Naive thymus-derived CD4-positive, alpha-beta T cell (primary cell): ENCODE data around the gene NBR1. TPM values are rescaled to one million over a fixed set of nuclear protein-coding genes. Genes with fewer than 3 reads are reported as not detected.
A peak's percentile ranks its signal among the peaks of the same experiment; 100 is the strongest.

ENCODE experiments used
- ATAC-seq: fragments of 150-1000 bp; cut with Tn5 transposase; 2 replicates; pipeline ENCODE4 v1.10.0; 2021; ENCODE audit warnings: mild to moderate bottlenecking, moderate library complexity
- CTCF ChIA-PET: fragments of 350-600 bp; sonication (Branson Sonifier 250); formaldehyde crosslinking; loops from one replicate; lab custom pipeline; 2021; ENCODE audit warnings: antibody characterized with exemption; lab: Charles Lee
- POLR2A ChIA-PET: fragments of 350-600 bp; sonication (Branson Sonifier 250); formaldehyde crosslinking; loops from one replicate; lab custom pipeline; 2021; ENCODE audit warnings: antibody characterized with exemption, inconsistent platforms; lab: Charles Lee
- DNase-seq, 9 donors: peaks; one replicate each; pipeline versions ENCODE4 v3.0.0 to v3.0.0-alpha.2; 2020 to 2022; ENCODE audit warnings: mixed read lengths in 1 of 9
- H3K27ac ChIP-seq: one replicate; pipeline ENCODE4 v1.7.0; 2013; ENCODE audit warnings: mild to moderate bottlenecking, low read depth, low read length, moderate library complexity
- H3K27me3 ChIP-seq, 2 donors: one replicate each; pipeline ENCODE4 v1.7.0; 2013; ENCODE audit warnings: low read length in 2 of 2, mild to moderate bottlenecking in 2 of 2, moderate library complexity in 2 of 2; ENCODE audit not compliant: control insufficient read depth in 2 of 2, insufficient read depth in 2 of 2
- H3K36me3 ChIP-seq, 3 experiments: 1 replicate in 2 of 3; 2 replicates in 1 of 3; pipeline ENCODE4 v1.7.0; 2013; ENCODE audit warnings: low read length in 3 of 3, mild to moderate bottlenecking in 3 of 3, moderate library complexity in 1 of 3; ENCODE audit not compliant: insufficient read depth in 3 of 3, control insufficient read depth in 2 of 3
- H3K4me1 ChIP-seq, 2 donors: one replicate each; pipeline ENCODE4 v1.7.0; 2013; ENCODE audit warnings: low read length in 2 of 2, mild to moderate bottlenecking in 2 of 2, moderate library complexity in 1 of 2; ENCODE audit not compliant: control insufficient read depth in 2 of 2, insufficient read depth in 2 of 2
- H3K4me3 ChIP-seq: 2 replicates; pipeline ENCODE4 v1.7.0; 2013; ENCODE audit warnings: mild to moderate bottlenecking, low read length
- H3K9me3 ChIP-seq, 3 experiments: 1 replicate in 2 of 3; 2 replicates in 1 of 3; pipeline ENCODE4 v1.7.0; 2013; ENCODE audit warnings: low read length in 3 of 3; ENCODE audit not compliant: control insufficient read depth in 2 of 3
- H3K27ac Mint-ChIP-seq, 9 donors: one replicate each; pipeline ENCODE4 v1.8.0; 2020 to 2022; ENCODE audit warnings: mixed read lengths in 9 of 9, mild to moderate bottlenecking in 8 of 9, moderate library complexity in 5 of 9, inconsistent platforms in 2 of 9
- H3K27me3 Mint-ChIP-seq, 5 donors: one replicate each; pipeline ENCODE4 v1.8.0; 2021 to 2022; ENCODE audit warnings: mixed read lengths in 5 of 5, mild to moderate bottlenecking in 1 of 5
- H3K36me3 Mint-ChIP-seq, 5 donors: one replicate each; pipeline ENCODE4 v1.8.0; 2020 to 2022; ENCODE audit warnings: mixed read lengths in 5 of 5, mild to moderate bottlenecking in 3 of 5, inconsistent platforms in 1 of 5
- H3K4me1 Mint-ChIP-seq, 7 donors: one replicate each; pipeline ENCODE4 v1.8.0; 2020 to 2022; ENCODE audit warnings: mixed read lengths in 7 of 7, mild to moderate bottlenecking in 3 of 7, inconsistent platforms in 1 of 7
- H3K4me3 Mint-ChIP-seq, 10 donors: one replicate each; pipeline ENCODE4 v1.8.0; 2020 to 2022; ENCODE audit warnings: mild to moderate bottlenecking in 10 of 10, mixed read lengths in 10 of 10, moderate library complexity in 6 of 10, inconsistent platforms in 2 of 10
- H3K9me3 Mint-ChIP-seq, 11 donors: one replicate each; pipeline ENCODE4 v1.8.0; 2020 to 2022; ENCODE audit warnings: mixed read lengths in 11 of 11, mild to moderate bottlenecking in 4 of 11, inconsistent platforms in 1 of 11, moderate library complexity in 1 of 11
- intact Hi-C, 2 donors: fragments of 100-400 bp; cut with micrococcal nuclease; formaldehyde crosslinking; loops; one replicate each; pipeline ENCODE4 v1.15.1; 2023
- polyA plus RNA-seq, 2 donors: library from polyadenylated mRNA; unstranded; fragments of 300-500 nt; fragmentation: Illumina TruSeq; gene quantifications; one replicate each; pipeline ENCODE4 v1.2.3, GENCODE V29; 2021
- total RNA-seq, 6 experiments: library from RNA in 5 of 6; stranded (reverse) in 5 of 6; gene quantifications; 1 replicate in 5 of 6; 2 replicates in 1 of 6; pipeline ENCODE4 v1.2.3 and lab custom pipeline; 2021 to 2026

The NBR1 gene
- total and polyA plus RNA-seq, 7 experiments from 2014 or later: 44.6 to 93.2 (median 72.2) TPM

DNA sequence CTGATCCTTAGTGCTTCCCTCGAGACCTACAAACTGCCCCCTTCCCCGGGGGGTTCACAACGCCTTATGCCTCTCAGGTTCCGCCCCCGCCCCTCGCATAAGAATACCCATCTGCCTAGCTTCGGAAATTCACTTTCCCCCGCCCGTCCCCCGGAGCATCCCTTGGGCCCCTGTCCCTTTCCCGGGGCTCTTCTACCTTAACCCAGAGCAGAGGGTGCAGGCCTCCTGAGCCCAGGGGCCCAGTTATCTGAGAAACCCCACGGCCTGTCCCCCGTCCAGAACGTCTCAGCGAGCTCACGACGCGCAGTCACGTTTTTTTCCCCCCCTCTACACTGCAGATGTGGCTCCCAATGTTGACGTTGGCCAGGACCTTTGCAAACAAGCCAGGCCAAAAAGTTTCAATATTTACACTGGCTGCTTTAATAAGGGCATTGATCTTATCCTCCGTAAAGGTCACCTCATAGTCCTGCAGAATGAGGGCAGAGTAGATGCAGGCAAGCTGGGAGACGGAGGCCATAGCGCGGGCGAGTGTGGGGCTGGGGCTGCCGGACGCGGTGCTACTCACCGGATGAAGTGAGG is 1.4 kb upstream of the NBR1 start:
- intact Hi-C loops: loop anchor here (1.0 to 5.0 kb wide), 18 partner anchors 42 to 1481 kb away; partner anchors contain the start of genes BRCA1 (in 2 of the 2), RPL27 (in 2 of the 2), VAT1 (in 2 of the 2) and ATXN7L3 (in 1 of the 2)
- peak in 1 of 9 donors; percentile 41 for DNase-seq
- no peaks in the 10 kb centered on the region for H3K9me3 Mint-ChIP-seq

GRCh38 chr17:43170140-43170765 is 761 bp upstream of the NBR1 start:
- Mint-ChIP-seq H3K4me3 (no peak overlapping the region), H3K27me3 (no peaks in the 10 kb centered on the region), H3K9me3 (no peaks in the 10 kb centered on the region), H3K4me1 (peaks cover 14 to 45% (median 24%) of the 10 kb centered on the region in 7 donors), H3K27ac (no peak overlapping the region), H3K36me3 (peaks cover 0 to 17% (median 5%) of the 10 kb centered on the region in 5 donors)
- ChIA-PET POLR2A (interaction anchor here (1.1 to 1.9 kb wide), 6 partner anchors 44 to 219 kb away, joined by 3 to 13 read pairs (median 8); partner anchors contain the start of gene RPL27), CTCF (no interaction called here)
- peak overlapping the region; percentile 64 for H3K4me3 ChIP-seq
- peak; percentile 86 for ATAC-seq
- no peaks in the 10 kb centered on the region for H3K36me3 ChIP-seq
- DNase-seq: peak; percentile 58 to 95 (median 91)
- H3K4me1 ChIP-seq: peaks cover 23 to 26% of the 10 kb centered on the region in 2 donors
- peak overlapping the region; percentile 97 for H3K27ac ChIP-seq
- H3K9me3 ChIP-seq: no peaks in the 10 kb centered on the region
- intact Hi-C loops: loop anchor here (1.0 to 5.0 kb wide), 18 partner anchors 41 to 1481 kb away; partner anchors contain the start of genes BRCA1 (in 2 of the 2), RPL27 (in 2 of the 2), VAT1 (in 2 of the 2) and ATXN7L3 (in 1 of the 2)
- no peaks in the 10 kb centered on the region for H3K27me3 ChIP-seq

More for the DNA sequence above, 1.4 kb upstream of the NBR1 start:
- ATAC-seq: peak; percentile 3
- Mint-ChIP-seq H3K27me3 (no peaks in the 10 kb centered on the region), H3K4me3 (no peak overlapping the region), H3K36me3 (peaks cover 0 to 17% (median 3%) of the 10 kb centered on the region in 5 donors), H3K4me1 (peaks cover 9 to 39% (median 21%) of the 10 kb centered on the region in 7 donors), H3K27ac (no peak overlapping the region)
- Histone ChIP-seq H3K4me3 (peak overlapping the region; percentile 64), H3K9me3 (no peaks in the 10 kb centered on the region), H3K27ac (peak overlapping the region; percentile 97), H3K27me3 (no peaks in the 10 kb centered on the region), H3K4me1 (peaks cover 21 to 23% of the 10 kb centered on the region in 2 donors), H3K36me3 (no peaks in the 10 kb centered on the region)
- CTCF ChIA-PET: no interaction called here
- POLR2A ChIA-PET: interaction anchor here (0.6 to 1.9 kb wide), 8 partner anchors 43 to 637 kb away, joined by 3 to 13 read pairs (median 5); partner anchors contain the start of gene RPL27

DNA sequence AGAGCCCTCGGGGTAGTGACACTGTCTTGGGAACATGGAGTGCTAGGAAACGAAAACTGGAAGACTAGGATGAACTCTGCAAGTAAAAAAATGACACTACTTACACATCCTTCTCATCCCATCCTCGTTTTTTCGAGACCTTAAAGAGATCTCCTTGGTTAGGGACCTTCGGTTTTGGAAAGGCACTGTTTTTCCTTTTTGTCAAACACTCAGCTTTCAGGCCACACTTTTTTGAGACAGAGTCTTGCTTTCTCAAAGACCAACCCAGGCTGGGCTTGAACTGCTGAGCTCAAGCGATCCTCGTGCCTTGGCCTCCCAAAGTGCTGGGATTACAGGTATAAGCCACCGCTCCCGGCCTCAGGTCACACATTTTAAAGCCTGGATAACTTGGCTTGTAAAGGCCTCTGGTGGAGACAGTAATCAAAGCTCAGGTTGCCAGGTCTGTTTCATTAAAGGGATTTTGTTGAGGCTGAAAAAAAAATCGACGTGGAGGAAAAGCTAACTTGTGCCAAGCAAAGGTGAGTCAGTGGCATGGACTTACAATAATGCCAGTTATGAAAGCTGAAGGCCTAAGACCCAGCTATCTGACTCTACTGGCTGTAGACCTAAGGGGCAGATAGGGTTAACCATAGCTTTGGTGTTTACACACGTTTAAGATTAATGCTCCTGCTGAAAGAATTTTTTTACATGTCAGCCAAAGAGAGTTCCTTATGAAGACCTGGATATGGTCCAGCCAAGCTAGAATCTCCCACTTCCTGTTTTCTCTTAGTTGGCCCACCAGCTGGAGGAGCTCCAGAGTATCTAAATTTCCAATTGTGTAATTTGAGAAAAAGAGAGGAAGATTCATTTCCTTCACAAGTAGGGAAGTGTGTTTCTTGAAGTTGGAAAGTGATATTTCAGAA is 823 bp downstream of the NBR1 start:
- intact Hi-C loops: loop anchor here (1.0 to 5.0 kb wide), 11 partner anchors 39 to 1483 kb away; partner anchors contain the start of genes AARSD1 (in 2 of the 2), IFI35 (in 2 of the 2), ATXN7L3 (in 1 of the 2) and DHX8 (in 1 of the 2)
- no peaks in the 10 kb centered on the region for H3K9me3 Mint-ChIP-seq
- Histone ChIP-seq H3K36me3 (peaks cover 0 to 3% (median 3%) of the 10 kb centered on the region in 3 experiments), H3K27me3 (no peaks in the 10 kb centered on the region), H3K9me3 (no peaks in the 10 kb centered on the region), H3K4me1 (peaks cover 35 to 38% of the 10 kb centered on the region in 2 donors), H3K4me3 (peak overlapping the region; percentile 64), H3K27ac (peak overlapping the region; percentile 97)
- ChIA-PET CTCF (interaction anchor here (0.7 to 1.2 kb wide), 6 partner anchors 8 to 173 kb away, joined by 3 to 7 read pairs (median 4); partner anchors contain the start of genes IFI35 and RPL27), POLR2A (interaction anchor here (0.7 to 2.2 kb wide), 27 partner anchors 8 to 1435 kb away, joined by 3 to 15 read pairs (median 4); partner anchors contain the start of genes BRCA1, DHX8, RPL27 and TMEM106A)
- H3K4me1 Mint-ChIP-seq: peaks cover 28 to 48% (median 38%) of the 10 kb centered on the region in 7 donors
- no peak overlapping the region for H3K27ac Mint-ChIP-seq
- DNase-seq (peak in 2 of 9 donors; percentile 7 to 17), ATAC-seq (no peak)
- peaks cover 0 to 16% (median 15%) of the 10 kb centered on the region in 5 donors for H3K36me3 Mint-ChIP-seq
- no peaks in the 10 kb centered on the region for H3K27me3 Mint-ChIP-seq
- H3K4me3 Mint-ChIP-seq: no peak overlapping the region

DNA sequence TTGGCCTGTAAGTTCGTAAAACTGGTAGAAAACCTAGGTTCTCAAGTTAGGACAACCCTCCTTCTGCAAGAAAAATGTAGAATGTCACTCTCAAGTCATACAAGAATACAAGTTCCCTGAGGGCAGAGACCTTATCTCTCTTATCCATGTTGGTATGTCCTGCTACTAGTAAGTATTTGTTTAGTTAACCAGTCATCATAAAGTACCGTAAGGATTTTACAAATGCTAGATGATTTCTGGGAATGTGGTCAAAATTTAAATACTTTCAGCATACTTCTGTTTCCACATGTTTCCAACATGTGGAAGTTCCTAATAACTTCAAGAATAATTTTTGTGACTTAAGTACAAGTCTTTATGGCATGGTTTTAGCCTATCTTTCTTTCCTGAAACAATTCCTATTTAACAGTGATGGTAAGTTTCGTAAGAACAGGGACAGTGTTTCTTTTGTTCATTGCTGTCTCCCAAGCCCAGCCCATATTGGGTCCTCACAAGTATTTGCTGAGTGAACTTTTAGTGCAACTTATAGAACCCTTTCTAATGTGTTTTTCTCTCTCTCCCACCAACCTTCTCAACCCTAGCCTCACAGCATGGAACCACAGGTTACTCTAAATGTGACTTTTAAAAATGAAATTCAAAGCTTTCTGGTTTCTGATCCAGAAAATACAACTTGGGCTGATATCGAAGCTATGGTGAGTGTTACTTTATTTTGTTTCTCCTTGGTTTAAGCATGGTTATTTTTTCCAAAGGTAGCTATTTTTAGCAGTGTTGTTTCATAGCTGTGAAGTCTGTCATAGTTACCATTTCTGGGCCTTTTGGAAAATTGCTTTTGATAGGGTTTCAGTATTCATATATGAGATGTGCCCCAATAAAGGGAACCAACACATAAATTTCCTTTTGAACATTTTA is 4.5 kb downstream of the NBR1 start:
- peaks cover 6 to 37% (median 15%) of the 10 kb centered on the region in 3 experiments for H3K36me3 ChIP-seq

DNA sequence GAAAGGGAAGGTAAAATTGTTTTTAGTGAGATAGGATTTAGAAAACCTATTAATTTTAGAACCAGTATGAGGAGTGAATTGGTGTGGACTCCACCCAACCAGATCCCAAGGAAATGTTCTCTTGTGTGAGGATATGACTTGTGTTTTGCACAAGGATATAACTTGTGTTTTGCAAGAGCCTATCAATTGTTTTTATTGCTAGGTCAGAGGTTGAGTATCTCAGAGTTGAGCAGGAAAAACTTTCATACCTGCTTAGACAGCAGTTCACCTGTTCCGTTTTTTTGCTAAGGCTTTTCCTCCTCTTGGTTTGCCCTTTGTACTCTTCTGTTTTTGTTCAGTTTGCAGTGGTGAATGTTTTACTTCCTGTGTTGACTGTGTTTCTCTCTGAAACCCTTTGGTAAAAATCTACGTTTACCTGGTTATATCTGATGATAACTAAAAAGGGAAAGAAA is 5.1 kb downstream of the NBR1 start:
- peaks cover 0 to 24% (median 19%) of the 10 kb centered on the region in 5 donors for H3K36me3 Mint-ChIP-seq
- Histone ChIP-seq H3K27me3 (no peaks in the 10 kb centered on the region), H3K4me1 (peaks cover 26 to 34% of the 10 kb centered on the region in 2 donors), H3K4me3 (no peak overlapping the region), H3K27ac (peak overlapping the region; percentile 62), H3K36me3 (peaks cover 6 to 40% (median 18%) of the 10 kb centered on the region in 3 experiments), H3K9me3 (no peaks in the 10 kb centered on the region)
- intact Hi-C loops: no loop called here
- ATAC-seq (no peak), DNase-seq (peak in 2 of 9 donors; percentile 13 to 19)
- peaks cover 37 to 64% (median 43%) of the 10 kb centered on the region in 7 donors for H3K4me1 Mint-ChIP-seq
- peak overlapping the region; percentile 54 to 95 (median 84) for H3K27ac Mint-ChIP-seq
- H3K27me3 Mint-ChIP-seq: no peaks in the 10 kb centered on the region
- POLR2A ChIA-PET: interaction anchor here (0.7 to 0.9 kb wide), 3 partner anchors 36 to 302 kb away, joined by 3 to 5 read pairs (median 4); partner anchors contain the start of gene TMEM106A
- peak overlapping the region; percentile 45 to 83 (median 60) for H3K4me3 Mint-ChIP-seq
- H3K9me3 Mint-ChIP-seq: no peaks in the 10 kb centered on the region
- CTCF ChIA-PET: interaction anchor here (0.7 to 1.0 kb wide), 3 partner anchors 8 to 174 kb away, joined by 3 to 6 read pairs (median 3); no protein-coding TSS in a partner anchor

More for the DNA sequence above, 4.5 kb downstream of the NBR1 start:
- H3K27ac Mint-ChIP-seq: peak overlapping the region; percentile 54 to 95 (median 84)
- Histone ChIP-seq H3K4me1 (peaks cover 26 to 34% of the 10 kb centered on the region in 2 donors), H3K4me3 (no peak overlapping the region), H3K9me3 (no peaks in the 10 kb centered on the region), H3K27me3 (no peaks in the 10 kb centered on the region), H3K27ac (peak overlapping the region; percentile 62)
- POLR2A ChIA-PET: interaction anchor here (0.9 kb wide), 1 partner anchor 185 kb away, joined by 4 read pairs; no protein-coding TSS in a partner anchor
- H3K9me3 Mint-ChIP-seq: no peaks in the 10 kb centered on the region
- intact Hi-C loops: no loop called here
- H3K4me3 Mint-ChIP-seq: peak overlapping the region in 8 of 10 donors; percentile 7 to 83 (median 62)
- H3K4me1 Mint-ChIP-seq: peaks cover 37 to 64% (median 43%) of the 10 kb centered on the region in 7 donors
- CTCF ChIA-PET: interaction anchor here (0.7 kb wide), 1 partner anchor 8 kb away, joined by 3 read pairs; no protein-coding TSS in a partner anchor
- peaks cover 0 to 21% (median 19%) of the 10 kb centered on the region in 5 donors for H3K36me3 Mint-ChIP-seq
- DNase-seq (no peak), ATAC-seq (no peak)
- H3K27me3 Mint-ChIP-seq: no peaks in the 10 kb centered on the region
